Measurements from ENCODE around the gene GCH1.
A peak's percentile ranks its signal among the peaks of the same experiment; 100 is the strongest.
"Not testable (repeated sequence)": the region's sequence is repeated elsewhere in the genome, so short reads cannot be mapped to it uniquely, and the experiment has no call there.

Gene GCH1, protein sequence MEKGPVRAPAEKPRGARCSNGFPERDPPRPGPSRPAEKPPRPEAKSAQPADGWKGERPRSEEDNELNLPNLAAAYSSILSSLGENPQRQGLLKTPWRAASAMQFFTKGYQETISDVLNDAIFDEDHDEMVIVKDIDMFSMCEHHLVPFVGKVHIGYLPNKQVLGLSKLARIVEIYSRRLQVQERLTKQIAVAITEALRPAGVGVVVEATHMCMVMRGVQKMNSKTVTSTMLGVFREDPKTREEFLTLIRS

DNA sequence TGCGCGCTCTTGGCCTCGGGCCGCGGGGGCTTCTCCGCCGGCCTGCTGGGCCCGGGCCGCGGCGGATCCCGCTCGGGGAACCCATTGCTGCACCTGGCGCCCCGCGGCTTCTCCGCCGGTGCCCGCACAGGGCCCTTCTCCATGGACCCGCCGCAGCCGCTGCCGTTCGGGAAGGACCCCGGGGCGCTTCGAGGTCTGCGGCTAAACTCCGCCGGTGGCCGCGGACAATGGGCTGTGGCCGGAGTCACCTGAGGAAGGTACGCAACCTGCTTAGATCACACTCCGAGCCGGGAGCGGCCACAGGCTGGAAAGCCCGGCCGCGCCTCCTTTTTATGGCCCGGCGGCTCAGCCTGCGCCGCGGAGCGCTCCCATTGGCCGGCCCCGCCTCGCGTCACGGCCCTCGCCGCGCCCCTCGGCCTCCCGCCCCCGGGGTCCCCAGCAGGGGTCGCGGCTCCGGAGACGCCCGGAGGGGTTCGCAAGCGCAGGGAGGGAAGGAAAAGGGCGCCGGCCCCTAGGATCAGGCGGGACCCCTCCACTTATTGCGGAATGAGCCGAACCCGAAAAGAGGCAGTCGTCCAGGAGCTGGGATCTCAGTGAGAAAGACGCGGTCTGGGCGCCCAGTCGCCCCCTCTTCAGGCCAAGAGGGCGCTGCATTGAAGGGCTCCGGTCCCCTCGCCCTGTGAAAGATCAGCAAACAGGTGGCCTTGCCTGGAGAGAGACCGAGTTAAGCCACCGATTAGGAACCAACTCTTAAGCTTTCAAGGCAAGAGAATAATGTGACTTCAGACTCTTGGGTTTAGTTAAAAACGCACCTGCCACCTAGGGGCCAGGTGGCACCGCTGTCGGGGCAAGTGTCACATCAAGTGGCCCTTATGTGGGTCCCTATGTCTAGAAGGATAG is at the start of gene GCH1:
GCH1 (minus strand) TSS at position 306 of the 900 bp plus-strand sequence; CDS start at position 143, 163 bp downstream.
- Mint-ChIP-seq H3K4me1 (peaks cover 36% of the 10 kb centered on the region), H3K36me3 (peaks cover 16% of the 10 kb centered on the region), H3K27ac (peak within 1 kb of the TSS; percentile 40), H3K4me3 (peak within 1 kb of the TSS; percentile 76), H3K9me3 (no peaks in the 10 kb centered on the region)
- DNase-seq (ENCODE audit: low spot score in 2 of 2): peak; percentile 69 to 91
- peak; percentile 88 for ATAC-seq

DNA sequence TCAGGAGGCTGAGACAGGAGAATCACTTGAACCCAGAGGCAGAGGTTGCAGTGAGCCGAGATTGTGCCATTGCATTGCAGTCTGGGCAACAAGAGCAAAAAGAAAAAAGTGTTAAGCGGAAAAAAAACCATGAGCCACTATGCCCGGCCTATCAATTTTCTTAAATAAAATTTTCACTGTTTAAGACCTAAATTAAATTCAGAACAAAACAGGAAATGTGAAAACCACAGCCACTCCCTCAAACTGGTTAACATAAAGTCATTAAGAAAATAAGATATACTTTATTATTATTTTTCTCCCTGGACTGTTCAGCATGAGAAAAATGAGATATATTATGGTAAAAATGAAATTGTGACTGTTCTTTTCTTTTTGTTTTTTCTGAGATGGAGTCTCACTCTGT is 44.6 kb upstream of the GCH1 start:
- no peak overlapping the region for H3K27ac Mint-ChIP-seq
- H3K36me3 Mint-ChIP-seq: peaks cover 44% of the 10 kb centered on the region
- no peak overlapping the region for H3K4me3 Mint-ChIP-seq
- no peak for ATAC-seq
- H3K4me1 Mint-ChIP-seq: no peaks in the 10 kb centered on the region
- DNase-seq (ENCODE audit: low spot score in 2 of 2): no peak
- H3K9me3 Mint-ChIP-seq: no peaks in the 10 kb centered on the region

DNA sequence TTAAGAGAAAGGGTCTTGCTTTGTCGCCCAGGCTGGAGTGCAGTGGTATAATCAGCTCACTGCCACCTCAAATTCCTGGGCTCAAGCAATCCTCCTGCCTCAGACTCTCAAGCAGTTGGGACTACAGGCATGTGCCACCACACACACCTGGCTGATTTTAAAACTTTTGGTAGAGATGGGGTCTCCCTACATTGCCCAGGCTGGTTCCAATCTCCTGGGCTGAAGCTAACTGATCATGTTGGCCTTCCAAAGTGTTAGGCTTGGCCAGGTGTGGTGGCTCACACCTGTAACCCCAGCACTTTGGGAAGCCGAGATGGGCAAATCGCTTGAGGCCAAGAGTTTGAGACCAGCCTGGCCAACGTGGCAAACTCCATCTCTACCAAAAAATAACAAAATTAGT is 43.9 kb upstream of the GCH1 start:
- H3K9me3 Mint-ChIP-seq: no peaks in the 10 kb centered on the region
- peaks cover 47% of the 10 kb centered on the region for H3K36me3 Mint-ChIP-seq
- H3K27ac Mint-ChIP-seq: no peak overlapping the region
- H3K4me1 Mint-ChIP-seq: no peaks in the 10 kb centered on the region
- H3K4me3 Mint-ChIP-seq: no peak overlapping the region
- DNase-seq (ENCODE audit: low spot score in 2 of 2) (no peak), ATAC-seq (no peak)

- H3K27ac Mint-ChIP-seq: no peak overlapping the region
- ATAC-seq: no peak
- H3K4me1 Mint-ChIP-seq: no peaks in the 10 kb centered on the region
- no peaks in the 10 kb centered on the region for H3K9me3 Mint-ChIP-seq
- H3K4me3 Mint-ChIP-seq: no peak overlapping the region
- DNase-seq (ENCODE audit: low spot score in 2 of 2): no peak
- H3K36me3 Mint-ChIP-seq: peaks cover 53% of the 10 kb centered on the region
Observed at GRCh38 chr14:54944737-54945391, 42.2 kb upstream of the GCH1 start.

GRCh38 chr14:54942913-54943312 is 40.3 kb upstream of the GCH1 start:
- Mint-ChIP-seq H3K9me3 (no peaks in the 10 kb centered on the region), H3K27ac (no peak overlapping the region), H3K4me3 (no peak overlapping the region), H3K4me1 (no peaks in the 10 kb centered on the region), H3K36me3 (peaks cover 55% of the 10 kb centered on the region)
- ATAC-seq (no peak), DNase-seq (ENCODE audit: low spot score in 2 of 2) (no peak)

DNA sequence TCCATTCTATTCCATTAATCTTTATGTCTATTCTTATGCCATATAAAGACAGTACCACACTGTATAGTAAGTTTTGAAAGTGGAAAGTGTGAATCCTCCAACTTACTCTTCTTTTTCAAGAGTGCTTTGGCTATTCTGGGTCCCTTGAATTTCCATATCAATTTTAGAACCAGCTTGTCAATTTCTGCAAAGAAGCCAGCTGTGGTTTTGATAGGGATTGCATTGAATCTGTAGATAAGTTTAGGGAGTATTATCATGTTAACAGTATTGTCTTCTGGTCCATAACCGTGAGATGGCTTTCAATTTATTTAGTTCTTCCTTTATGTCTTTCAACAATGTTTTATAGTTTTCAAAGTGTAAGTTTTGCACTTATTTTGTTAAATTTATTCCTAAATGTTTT is 34.2 kb upstream of the GCH1 start:
- Mint-ChIP-seq H3K36me3 (peaks cover 20% of the 10 kb centered on the region), H3K4me3 (no peak overlapping the region), H3K4me1 (no peaks in the 10 kb centered on the region), H3K27ac (no peak overlapping the region), H3K9me3 (no peaks in the 10 kb centered on the region)
- ATAC-seq (no peak), DNase-seq (ENCODE audit: low spot score in 2 of 2) (no peak)

- Mint-ChIP-seq H3K4me1 (no peaks in the 10 kb centered on the region), H3K27ac (no peak overlapping the region), H3K9me3 (no peaks in the 10 kb centered on the region), H3K4me3 (no peak overlapping the region), H3K36me3 (peaks cover 14% of the 10 kb centered on the region)
- ATAC-seq (no peak), DNase-seq (ENCODE audit: low spot score in 2 of 2) (no peak)
Observed at GRCh38 chr14:54935958-54936357, 33.3 kb upstream of the GCH1 start.

- DNase-seq (ENCODE audit: low spot score in 2 of 2): no peak
- no peak for ATAC-seq
- H3K4me3 Mint-ChIP-seq: no peak overlapping the region
- H3K4me1 Mint-ChIP-seq: no peaks in the 10 kb centered on the region
- H3K36me3 Mint-ChIP-seq: peaks cover 8% of the 10 kb centered on the region
- H3K9me3 Mint-ChIP-seq: no peaks in the 10 kb centered on the region
- no peak overlapping the region for H3K27ac Mint-ChIP-seq
Observed at GRCh38 chr14:54935100-54935499, 32.5 kb upstream of the GCH1 start.

- DNase-seq (ENCODE audit: low spot score in 2 of 2) (no peak), ATAC-seq (no peak)
- Mint-ChIP-seq H3K4me3 (no peak overlapping the region), H3K36me3 (peaks cover under 1% of the 10 kb centered on the region), H3K9me3 (no peaks in the 10 kb centered on the region), H3K4me1 (no peaks in the 10 kb centered on the region), H3K27ac (no peak overlapping the region)
Observed at GRCh38 chr14:54933006-54933405, 30.4 kb upstream of the GCH1 start.

- Mint-ChIP-seq H3K9me3 (no peaks in the 10 kb centered on the region), H3K4me3 (no peak overlapping the region), H3K27ac (no peak overlapping the region), H3K36me3 (peaks cover 5% of the 10 kb centered on the region), H3K4me1 (no peaks in the 10 kb centered on the region)
- ATAC-seq (no peak), DNase-seq (ENCODE audit: low spot score in 2 of 2) (no peak)
Observed at GRCh38 chr14:54931598-54932340, 29.1 kb upstream of the GCH1 start.

DNA sequence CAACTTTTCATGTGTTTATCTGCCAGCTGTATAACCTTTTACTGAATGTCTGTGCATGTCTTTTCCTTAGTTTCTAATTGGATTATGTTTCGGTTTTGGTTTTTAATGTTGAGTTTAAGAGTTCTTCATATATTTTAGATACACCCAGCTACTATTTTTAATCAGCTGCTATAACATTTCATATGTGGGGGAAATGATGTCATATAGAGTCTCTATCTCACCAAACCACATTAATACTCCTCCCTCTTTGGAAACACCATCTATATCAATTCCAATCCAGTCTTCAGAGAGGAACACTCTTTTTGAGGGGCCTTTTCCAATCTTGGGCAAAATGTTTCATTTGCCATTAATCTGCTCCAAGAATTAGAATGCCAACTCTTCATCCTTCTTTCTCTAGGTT is 28.5 kb upstream of the GCH1 start:
- Mint-ChIP-seq H3K4me3 (no peak overlapping the region), H3K9me3 (no peaks in the 10 kb centered on the region), H3K36me3 (peaks cover 6% of the 10 kb centered on the region), H3K27ac (no peak overlapping the region), H3K4me1 (no peaks in the 10 kb centered on the region)
- ATAC-seq (no peak), DNase-seq (ENCODE audit: low spot score in 2 of 2) (no peak)

DNA sequence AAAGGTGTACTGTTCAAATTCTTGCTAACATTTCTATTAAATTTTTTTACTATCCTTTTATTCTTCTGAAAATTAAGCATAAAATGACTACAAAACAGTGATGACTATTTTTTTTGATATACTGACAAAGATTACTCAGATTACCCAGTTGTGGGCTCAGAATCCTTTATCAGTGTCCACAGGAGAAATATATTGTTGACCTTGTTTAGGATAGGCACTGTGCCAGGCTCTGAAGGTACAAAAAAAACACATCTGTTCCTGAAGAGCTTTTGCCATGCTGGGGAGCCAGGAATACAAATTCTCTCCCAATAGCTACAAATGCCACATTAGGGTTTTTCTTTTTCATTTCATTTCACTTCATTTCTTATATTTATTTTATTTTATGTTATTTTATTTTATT is 26.9 kb upstream of the GCH1 start:
- H3K36me3 Mint-ChIP-seq: peaks cover 6% of the 10 kb centered on the region
- DNase-seq (ENCODE audit: low spot score in 2 of 2) (no peak), ATAC-seq (no peak)
- no peak overlapping the region for H3K27ac Mint-ChIP-seq
- H3K4me3 Mint-ChIP-seq: no peak overlapping the region
- no peaks in the 10 kb centered on the region for H3K9me3 Mint-ChIP-seq
- H3K4me1 Mint-ChIP-seq: no peaks in the 10 kb centered on the region

- Mint-ChIP-seq H3K27ac (no peak overlapping the region), H3K4me3 (no peak overlapping the region), H3K36me3 (peaks cover 6% of the 10 kb centered on the region), H3K4me1 (no peaks in the 10 kb centered on the region), H3K9me3 (no peaks in the 10 kb centered on the region)
- no peak for DNase-seq (ENCODE audit: low spot score in 2 of 2)
- no peak for ATAC-seq
Observed at GRCh38 chr14:54928216-54928615, 25.6 kb upstream of the GCH1 start.

- Mint-ChIP-seq H3K36me3 (peaks cover 6% of the 10 kb centered on the region), H3K27ac (no peak overlapping the region), H3K4me3 (no peak overlapping the region), H3K4me1 (no peaks in the 10 kb centered on the region), H3K9me3 (no peaks in the 10 kb centered on the region)
- DNase-seq (ENCODE audit: low spot score in 2 of 2): no peak
- ATAC-seq: no peak
Observed at GRCh38 chr14:54927551-54927950, 24.9 kb upstream of the GCH1 start.

DNA sequence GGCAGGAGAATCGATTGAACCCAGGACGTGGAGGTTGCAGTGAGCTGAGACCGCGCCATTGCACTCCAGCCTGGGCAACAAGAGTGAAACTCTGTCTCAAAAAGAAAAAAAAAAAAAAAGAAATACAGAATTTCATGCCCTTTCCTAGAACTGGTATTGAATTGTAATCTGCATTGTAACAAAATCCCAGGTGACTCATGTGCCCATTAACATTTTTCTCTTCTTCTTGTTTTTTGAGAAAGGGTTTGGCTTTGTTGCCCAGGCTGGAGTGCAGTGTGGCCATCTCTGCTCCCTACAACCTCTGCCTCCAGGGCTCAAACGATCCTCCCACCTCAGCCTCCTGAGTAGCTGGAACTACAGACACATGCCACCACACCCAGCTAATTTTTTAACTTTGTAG is 23.9 kb upstream of the GCH1 start:
- not testable (repeated sequence) for ATAC-seq; DNase-seq (ENCODE audit: low spot score in 2 of 2); H3K4me3 Mint-ChIP-seq; H3K27ac Mint-ChIP-seq; H3K36me3 Mint-ChIP-seq; H3K4me1 Mint-ChIP-seq; H3K9me3 Mint-ChIP-seq
